Body of pancreas (tissue), 4 donors: Measurements from ENCODE around the gene MNT.

Source experiments
- POLR2A ChIP-seq, 3 donors: fragments of 450-650 bp; IDR thresholded peaks; one replicate each; pipeline ENCODE4 v1.6.1; 2016; ENCODE audit warnings: antibody characterized with exemption in 3 of 3, mild to moderate bottlenecking in 2 of 3
- TF ChIP-seq, protein P1 (sequence below), 7 experiments: fragments of 450-650 bp in 4 of 7; fragments of 200-600 bp in 3 of 7; sonication (generic) in 3 of 7; IDR thresholded peaks; one replicate each; pipeline ENCODE4 v1.5.1; 2016 to 2019; ENCODE audit warnings: antibody characterized with exemption in 7 of 7

DNA sequence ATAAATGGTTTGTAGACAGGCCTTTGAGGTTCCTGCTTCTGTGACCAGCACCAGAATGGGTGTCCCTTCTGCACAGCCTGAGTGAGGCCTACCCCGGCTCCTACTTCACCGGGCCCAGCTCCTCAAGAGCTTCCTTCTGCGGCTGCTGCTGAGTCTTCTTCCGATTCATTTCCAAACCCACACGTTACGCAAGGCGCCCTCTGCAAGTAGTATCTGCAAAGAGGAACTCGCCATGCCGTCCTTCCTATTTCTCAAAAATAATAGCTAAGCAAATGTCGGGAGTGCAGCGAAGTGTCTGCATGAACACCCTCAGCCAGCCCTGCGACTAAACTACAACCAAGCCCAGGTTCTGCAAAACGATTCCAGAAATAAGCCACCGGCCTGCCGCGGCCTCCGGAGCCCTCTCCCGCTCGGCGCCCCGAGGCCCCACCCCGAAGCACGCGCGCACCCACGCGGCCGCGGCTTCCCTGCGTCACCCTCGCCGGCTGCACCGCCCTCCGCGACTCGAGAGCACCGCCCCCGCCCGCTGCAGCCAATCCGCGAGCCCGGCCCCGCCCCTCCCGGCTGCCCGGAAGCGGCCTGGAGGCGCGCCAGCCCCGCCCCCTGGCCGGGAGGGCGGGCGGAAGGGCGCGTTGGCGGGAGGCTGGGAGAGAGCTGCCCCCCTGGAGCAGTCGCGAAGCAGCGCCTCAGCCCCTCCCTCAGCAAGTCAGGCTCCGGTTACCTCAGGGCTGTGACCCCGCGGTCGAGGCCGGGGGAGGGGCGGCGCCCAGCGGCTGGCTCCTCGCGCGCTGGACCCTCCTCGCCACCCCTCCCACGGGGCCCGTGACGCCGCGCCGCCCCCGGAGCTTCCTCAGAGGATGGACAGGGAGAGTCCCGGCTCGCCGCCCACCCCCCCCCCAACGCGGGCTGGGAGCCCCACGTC lies 8.3 kb downstream of the MNT start:
- TF ChIP-seq, protein P1, sequence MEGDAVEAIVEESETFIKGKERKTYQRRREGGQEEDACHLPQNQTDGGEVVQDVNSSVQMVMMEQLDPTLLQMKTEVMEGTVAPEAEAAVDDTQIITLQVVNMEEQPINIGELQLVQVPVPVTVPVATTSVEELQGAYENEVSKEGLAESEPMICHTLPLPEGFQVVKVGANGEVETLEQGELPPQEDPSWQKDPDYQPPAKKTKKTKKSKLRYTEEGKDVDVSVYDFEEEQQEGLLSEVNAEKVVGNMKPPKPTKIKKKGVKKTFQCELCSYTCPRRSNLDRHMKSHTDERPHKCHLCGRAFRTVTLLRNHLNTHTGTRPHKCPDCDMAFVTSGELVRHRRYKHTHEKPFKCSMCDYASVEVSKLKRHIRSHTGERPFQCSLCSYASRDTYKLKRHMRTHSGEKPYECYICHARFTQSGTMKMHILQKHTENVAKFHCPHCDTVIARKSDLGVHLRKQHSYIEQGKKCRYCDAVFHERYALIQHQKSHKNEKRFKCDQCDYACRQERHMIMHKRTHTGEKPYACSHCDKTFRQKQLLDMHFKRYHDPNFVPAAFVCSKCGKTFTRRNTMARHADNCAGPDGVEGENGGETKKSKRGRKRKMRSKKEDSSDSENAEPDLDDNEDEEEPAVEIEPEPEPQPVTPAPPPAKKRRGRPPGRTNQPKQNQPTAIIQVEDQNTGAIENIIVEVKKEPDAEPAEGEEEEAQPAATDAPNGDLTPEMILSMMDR (IDR thresholded peaks at IDR 0.05), result no peak
- TF ChIP-seq POLR2A (IDR thresholded peaks at IDR 0.05), result peak; percentile 56 to 89 (median 61)
